Measurements from ENCODE around the gene SCTR.
"Not testable (repeated sequence)": the region's sequence is repeated elsewhere in the genome, so short reads cannot be mapped to it uniquely, and the experiment has no call there.

Gene SCTR

DNA sequence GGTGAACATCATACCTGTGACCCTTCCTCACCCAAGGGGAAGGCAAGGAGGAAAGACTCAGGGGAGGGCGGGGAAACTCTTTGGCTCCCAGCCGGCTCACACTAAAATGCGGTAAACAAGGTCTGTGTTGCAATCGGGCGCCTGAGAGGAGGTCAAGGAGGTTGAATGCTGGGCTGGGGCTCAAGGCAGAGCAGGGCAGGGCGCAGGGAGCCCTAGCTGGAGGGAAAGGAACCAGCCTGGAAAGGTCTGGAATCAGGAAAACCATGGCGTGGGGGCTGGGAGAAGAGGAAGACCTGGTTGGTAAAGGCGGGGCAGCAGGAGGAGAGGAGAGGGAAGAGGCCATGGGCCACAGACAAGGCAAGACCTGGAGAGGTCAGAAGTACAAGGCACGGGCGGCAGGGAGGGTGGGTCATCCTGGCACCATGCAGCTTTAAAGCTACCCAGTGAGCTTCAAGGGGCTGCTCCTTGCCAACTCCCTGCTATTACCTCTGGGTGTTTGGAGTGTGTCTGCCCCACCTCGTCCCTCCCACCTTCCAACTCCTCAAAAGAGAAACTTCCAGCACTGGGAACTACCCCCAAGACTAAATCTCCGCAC, 97.4 kb downstream of the SCTR start:
- no peak for DNase-seq

DNA sequence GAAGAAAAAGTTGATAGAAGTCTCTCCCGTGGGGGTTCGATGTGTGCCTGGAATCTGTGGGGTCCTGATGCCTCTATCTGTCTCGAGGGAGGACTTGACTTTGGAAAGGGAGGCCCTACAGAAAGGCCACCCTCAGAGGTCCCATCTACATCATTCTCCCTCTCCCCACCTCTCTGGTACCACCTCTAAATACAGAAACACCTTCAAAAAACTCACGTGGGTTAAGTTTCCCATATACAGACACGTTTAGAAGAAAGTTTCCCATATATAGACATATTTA, 97.9 kb downstream of the SCTR start:
- DNase-seq = no peak

DNA sequence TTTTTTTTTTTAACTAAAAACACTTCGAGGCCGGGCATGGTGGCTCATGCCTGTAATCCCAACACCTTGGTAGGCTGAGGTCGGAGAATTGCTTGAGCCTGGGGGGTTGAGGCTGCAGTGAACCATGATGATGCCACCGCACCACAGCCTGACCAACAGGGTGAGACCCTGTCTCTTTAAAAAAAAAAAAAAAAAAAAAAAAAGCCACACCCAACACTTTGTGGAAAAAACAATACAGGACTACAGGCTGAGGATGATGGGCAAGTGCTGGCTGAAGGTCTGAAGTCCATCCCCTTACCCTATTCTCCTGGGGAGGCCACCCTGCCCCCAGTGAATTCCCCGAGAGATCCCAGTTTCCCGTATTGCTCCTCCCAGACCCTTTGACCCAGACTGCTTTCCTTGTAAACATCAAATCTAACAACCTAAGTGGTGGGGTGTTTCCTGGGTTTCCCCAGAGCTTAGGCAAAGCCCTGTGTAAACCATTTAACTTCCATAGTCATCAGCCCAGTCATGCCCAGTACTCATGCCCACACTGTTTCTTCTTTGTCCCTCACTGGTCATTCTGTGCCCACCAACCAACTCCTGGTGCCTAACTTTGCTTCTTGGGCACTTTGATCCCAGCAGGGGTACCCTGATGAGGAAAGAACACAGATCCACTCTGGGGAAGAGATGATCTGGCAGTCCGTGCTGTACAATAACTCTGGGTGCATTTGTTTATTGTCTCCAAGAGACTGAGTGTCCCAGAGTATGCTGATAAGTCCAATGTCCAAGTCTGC, 98.5 kb downstream of the SCTR start:
- DNase-seq = no peak

DNA sequence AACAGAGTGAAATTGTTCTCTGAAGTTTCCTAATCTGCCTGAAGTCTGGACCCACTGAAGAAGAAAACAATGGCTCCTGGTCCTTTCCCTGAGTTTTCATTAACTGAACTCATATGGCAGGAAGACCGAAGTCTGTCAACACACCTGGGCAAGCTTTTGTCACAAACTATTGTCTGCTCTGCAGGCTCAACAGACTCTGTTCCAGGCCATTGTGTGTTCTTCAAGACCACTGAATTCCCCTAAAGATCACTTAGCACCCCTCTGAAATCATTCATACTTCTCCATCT, 99.2 kb downstream of the SCTR start:
- DNase-seq = no peak

DNA sequence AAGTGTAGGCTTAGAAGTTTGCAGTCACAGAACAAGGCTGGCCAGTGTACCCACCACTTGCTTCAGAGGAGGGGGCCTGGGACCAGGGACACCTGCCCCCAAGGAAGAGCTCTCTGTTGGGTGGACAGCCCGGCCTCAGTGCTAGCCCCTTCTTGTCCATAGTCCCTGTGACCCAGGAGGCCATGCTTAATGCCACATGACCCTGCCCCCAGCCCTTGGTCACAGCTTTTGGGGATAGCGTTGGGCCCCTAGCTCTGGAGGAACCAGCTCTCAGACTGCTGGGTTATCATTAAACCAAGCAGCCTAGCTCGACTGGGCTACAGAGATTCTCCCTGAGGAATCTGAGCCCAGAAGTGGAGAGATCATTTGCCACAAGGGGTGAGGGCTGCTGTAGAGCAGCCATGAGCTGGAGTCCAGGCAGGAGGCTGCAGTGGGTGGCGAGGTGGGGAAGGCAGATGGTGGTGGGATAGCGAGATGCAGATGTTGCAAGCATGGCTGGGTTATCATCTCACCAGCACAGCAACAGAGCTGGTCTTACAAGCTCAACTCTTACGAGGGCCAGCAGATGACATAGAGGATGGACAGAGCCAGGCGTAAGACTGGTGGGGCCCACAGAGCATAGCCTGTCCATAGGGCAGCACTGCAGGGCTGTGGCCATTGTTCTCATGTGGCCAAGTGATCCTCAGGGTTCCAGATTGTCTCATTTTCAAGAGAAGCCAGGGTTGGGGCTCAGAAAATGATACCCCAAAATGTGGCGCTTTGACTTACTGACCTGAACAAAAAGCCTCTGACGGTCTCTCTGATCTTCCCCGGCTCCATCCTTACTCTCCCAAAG, 99.8 kb downstream of the SCTR start:
- no peak for DNase-seq

DNA sequence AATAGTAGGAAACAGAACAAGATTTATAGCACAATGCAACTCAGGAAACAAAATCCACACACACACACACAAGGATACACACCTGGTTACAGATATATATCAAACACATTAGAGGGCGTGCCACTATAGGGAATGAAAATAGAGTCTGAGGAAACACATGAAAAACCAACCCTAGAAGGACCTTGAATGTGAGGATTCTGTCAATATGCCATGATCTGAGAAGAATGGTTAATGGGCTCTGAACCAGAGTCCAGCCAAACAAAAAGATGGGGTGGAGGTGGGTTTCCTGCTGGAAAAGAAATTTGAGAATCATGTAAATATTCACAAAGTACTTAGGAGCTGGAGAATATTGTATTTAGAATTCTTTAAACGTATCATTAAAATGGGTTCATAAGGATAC, 100.5 kb downstream of the SCTR start:
- DNase-seq = no peak

DNA sequence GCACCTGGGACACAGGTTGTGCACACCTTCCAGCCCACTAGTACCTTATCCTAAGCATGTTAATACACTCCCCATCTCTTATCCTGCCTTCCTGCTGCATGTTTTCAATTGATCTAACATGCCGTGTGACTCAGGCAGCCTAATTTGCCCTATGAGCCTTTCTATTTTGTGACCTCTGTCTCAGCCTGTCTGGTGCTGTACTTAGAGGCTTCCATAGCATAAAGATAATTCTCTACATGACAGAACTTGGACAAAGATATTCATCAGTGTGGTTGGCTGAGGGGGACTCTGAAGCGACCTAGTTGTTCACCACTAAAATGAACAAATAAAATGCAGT, 101.2 kb downstream of the SCTR start:
- no peak for DNase-seq

DNA sequence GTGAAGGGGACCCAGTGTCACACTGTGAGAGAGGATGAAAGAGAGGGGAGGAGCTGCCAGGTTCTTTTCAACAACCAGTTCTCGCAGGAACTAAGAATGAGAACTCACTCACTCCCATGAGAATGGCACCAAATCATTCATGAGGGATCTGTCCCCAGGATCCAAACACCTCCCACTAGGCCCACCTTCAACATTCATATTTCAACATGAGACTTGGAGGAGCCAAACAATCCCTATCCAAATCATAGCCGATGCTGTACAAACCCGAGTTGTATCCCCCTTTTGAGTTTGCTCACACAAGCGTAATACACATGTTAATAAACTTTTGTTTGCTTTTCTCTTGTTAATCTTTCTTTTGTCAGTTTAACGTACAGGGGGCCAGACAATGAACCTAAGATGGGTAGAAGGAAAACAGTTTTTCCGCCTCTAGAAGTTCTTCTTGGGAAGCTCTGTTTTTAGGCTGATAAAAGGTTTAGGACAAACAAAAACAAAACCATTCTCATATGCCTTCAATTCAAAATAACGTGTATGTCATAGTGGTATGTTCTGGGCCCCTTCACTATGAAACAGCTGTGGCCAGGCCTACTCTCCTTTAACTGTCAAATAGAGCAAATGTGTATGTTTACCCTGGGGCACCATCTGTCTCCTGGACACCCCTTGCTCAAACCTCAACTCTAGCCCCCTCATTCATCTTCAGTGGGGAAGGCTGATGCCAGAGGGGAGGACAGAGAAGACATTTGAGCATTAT, 101.7 kb downstream of the SCTR start:
- no peak for DNase-seq

DNA sequence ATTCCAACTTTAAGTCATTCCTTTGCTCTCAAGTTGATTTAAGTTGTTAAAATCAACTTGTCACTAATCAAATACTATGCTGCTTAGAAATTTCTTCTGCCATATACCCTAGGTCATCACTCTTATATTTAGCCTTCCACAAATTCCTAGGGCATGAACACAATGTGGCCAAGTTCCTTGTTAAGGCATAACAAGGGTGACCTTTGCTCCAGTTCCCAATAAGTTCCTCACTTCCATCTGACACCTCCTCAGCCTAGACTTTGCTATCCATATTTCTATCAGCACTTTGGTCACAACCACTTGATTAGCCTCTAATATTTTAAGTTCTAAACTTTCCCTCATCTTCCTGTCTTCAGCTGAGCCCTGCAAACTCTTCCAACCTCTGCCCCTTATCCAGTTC, 102.5 kb downstream of the SCTR start:
- DNase-seq = no peak

DNA sequence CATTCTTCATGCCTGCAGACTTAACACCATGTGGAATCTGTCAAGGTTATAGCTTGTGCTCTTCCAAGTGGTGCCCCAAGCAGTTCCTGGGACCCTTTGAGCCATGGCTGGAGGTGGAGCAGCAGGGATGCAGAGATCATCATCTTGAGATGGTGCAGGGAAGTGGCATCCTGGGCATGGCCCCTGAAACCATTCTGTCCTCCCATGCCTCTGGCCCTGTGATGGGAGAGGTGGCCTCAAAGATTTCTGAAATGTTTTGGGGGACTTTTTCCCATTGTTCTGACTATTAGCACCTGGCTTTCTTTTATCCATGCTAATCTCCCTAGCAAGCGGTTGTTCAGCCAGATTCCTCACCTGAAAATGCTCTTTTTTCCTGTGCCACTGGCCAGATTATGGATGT, 103.0 kb downstream of the SCTR start:
- no peak for DNase-seq

DNA sequence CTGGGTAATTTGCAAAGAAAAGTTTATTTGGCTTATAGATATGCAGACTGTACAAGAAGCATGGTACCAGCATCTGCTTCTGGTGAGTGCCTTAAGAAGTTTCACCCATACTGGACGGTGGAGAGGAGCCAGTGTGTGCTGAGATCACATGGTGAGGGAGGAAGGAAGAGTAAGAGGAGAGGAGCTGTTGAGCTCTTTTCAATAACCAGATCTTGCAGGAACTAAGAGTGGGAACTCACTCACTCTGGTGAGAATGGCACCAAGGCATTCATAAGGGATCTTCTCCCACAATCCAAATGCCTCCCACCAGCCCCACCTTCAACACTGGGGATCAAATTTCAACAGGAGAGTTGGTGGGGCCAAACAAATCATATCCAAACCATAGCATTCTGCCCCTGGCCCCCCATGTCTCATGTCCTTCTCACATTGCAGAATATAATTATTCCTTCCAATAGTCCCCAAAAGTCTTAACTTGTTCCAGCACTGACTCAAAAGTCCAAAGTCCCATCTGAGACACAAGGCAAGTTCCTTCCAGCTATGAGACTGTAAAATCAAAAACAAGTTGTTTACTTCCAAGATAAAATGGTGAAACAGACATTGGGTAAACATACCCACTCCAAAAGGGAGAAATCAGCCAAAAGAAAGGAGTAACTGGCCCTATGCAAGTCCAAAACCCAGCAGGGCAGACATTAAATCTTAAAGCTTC, 104.3 kb downstream of the SCTR start:
- DNase-seq = no peak

DNA sequence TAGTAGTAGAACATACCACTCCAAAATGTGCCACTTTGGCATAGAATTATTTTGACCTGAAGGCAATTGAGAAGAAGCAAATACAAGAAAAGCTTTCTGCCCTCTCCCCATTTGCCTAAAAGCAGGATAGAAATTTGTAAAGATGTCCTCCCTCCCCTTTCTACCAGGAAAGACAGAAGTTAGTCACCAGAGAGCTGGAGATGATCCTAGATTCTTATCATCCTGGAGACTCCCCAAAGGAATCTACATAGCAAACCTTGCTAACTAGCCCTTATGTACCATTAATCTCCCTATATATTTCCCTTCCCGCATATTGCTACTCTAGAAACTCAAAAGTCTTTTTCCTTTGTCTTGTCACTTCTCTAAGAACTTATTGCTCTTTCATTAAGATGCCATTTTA, 105.2 kb downstream of the SCTR start:
- no peak for DNase-seq

DNA sequence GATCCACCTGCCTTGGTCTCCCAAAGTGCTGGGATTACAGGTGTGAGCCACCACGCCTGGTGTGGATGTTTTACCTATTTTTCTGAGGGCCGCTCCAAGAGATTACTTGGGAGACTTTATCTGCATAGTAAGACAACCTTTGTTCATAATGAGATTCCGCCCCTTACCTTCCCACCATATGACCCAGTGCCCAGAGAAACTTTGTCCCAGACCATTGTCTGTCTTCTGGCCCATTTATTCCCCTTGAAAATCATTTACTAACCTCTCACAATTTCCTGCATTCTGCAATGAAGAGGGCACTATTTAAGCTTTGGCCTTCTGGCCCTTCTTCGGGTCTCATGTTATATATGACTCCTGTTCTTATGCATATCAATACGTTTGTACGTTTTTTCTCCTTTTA, 106.4 kb downstream of the SCTR start:
- no peak for DNase-seq

DNA sequence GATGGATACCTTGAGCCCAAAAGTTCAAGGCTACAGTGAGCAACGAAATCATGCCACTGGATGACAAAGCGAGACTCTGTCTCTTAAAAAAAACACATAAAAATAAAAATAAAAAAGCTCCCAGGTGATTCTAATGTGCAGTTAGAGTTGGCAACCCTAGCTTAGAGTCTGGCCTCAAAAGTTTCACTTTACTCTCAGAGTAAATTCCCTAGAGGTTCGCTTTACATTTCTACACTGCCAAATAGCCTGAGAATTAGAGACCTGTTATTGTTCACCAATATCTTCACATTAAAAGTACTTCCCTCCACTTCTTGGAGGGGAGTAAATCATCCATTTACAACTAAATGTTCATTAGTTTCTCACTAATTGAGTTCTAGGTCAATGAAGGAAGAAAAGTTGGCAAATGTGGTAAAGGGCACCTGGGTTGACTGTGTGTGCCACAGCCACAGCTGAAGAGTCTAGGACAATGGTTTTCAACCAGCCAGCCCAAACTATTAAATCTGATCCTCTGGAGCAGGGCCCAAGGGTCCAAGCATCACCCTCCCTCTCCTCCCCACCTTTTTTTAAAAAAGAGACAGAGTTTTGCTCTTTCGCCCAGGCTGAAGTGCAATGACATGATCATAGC, 107.9 kb downstream of the SCTR start:
- no peak for DNase-seq

DNA sequence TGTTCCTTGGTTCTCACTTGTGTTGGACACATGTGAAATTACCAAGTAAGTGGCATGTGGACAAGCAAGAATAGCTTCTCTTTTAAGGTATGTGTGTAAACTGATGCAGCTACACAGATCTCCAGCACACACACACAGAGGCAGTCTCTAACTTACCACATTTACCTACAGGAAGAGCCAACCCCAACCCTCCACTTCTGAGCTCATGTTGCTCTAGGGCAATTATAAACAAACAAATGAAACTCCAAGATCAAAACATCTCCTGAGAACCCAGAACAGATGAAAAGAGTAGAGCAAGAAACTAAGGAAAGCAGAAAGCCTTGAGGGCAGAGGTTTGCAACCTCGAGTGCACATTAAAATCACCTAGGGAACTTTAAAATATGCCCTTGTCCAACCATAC, 108.7 kb downstream of the SCTR start:
- DNase-seq = no peak

DNA sequence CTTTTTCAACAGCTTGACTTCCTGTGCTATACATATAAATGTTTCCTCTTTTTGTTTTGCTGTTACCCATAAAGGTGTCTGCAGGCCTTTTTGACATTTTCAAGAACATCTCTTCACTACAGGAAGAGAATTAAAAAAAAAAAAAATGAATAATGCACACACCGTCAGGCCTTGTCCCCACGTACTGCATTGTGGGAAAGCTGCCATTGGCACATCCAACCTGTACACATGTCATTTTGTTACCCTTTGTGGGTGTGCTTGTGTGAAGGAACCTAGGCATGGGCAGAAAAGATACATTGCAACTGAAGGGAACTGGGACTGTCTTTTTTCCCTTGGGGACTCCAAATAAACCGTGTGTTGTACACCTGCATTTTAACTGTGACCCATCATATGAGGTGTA, 109.4 kb downstream of the SCTR start:
- no peak for DNase-seq

DNA sequence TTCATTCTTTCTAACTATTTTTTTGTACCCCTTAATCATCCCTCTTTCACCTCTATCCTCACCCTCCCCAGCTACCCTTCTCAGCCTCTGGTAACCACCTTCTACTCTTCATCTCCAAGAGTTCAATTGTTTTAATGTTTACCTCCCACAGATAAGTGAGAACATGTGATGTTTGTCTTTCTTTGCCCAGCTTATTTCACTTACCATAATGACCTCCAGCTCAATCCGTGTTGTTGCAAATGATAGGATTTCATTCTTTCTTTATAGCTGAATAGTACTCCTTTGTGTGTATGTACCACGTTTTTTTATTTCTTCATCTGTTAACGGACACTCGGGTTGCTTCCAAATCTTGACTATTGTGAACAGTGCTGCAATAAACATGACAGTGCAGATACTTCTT, 114.8 kb downstream of the SCTR start:
- DNase-seq = no peak

DNA sequence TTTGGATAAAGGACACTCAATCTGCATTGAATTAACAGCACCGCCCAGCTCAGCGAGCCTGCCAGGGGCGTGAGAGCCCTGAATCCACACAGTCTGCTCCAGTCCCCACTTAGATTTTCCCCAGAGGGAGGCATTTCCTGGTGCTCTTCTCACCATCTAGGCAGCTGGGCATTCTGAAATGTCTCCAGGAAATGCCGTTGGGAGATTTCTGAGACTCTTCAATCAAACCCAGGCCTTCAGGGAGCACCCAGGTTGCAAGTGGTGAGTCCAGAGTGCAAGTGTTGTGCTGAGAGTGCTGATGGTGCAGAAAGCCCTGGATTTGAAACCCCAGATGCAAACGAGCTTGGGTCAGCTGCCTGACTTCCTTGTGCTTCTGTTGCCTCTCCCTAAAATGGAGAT, 116.1 kb downstream of the SCTR start:
- no peak for DNase-seq

DNA sequence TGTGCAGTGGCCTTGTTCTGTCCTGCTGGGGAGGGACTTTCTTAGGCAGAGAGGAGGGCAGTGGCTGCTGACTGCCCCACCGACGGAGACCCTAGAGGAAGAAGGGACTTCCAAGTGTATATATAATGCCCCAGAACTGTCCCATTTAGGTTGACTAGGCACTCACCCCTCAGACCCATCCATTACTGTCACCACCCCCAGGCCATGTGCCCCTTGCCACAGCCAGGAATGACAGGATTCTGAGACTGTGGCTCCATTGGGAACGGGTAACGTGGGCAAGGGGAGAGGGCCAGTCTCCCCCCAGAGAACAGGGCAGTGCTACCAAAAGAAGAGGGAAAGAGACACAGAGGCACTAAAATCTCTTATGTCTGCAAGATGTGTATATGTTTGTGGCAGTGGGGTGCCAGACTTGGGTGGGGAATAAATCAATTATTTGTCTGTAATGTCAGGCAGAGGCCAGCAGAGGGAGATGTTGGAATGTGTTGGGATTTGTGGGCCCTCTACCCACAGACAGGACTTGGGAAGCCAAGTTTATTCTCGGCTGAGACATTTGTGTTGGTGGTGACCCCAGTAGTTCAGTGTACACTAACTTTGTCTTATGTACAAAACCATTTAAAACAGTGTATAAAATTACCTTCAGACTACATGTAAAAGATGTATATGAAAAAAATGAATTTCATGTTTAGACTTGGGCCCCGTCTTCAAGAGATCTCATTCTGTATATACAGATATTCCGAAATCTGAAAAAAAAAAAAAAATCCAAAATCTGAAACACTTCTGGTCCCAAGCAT, 116.7 kb downstream of the SCTR start:
- no peak for DNase-seq

DNA sequence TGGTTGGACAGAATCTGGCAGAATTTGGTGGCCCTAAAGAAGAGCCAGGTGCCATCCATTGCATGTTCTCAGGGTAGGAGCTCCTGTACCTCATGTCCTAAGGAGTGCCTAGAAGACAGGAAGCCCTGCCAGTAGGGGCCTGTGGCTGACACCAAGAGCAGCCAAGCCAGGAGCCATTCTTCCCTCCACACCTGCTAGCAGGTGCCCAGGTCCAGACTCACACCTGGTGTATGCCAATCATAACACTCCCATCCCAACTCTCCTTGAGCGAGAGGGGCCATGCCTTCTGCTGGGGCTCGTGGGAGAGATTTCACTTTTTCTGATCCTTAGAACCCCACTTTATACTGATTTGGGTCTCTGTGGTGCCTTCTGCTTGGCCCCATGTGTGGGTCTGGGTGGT, 119.1 kb downstream of the SCTR start:
- DNase-seq = no peak

DNA sequence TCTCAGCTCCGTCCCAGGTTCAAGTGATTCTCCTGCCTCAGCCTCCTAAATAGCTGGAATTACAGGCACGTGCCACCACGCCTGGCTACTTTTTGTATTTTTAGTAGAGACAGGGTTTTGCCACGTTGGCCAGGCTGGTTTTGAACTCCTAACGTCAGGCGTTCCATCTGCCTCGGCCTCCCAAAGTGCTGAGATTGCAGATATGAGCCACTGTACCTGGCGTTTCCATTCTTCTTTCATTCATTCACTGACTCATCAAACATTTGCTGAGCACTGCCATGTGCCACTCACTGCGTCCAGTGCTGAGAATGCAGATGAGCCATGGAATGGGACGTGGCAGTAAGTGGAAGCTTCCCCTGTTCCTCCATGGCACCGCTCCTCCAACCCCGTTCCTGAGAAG, 120.7 kb downstream of the SCTR start:
- not testable (repeated sequence) for DNase-seq

All from NCI-H2081 treated with DMSO at 0.1 percent for 48 hours (cell line).